Epidermal melanocyte (primary cell): ENCODE measurements around the gene TNFAIP2.
"Not testable (repeated sequence)": the region's sequence is repeated elsewhere in the genome, so short reads cannot be mapped to it uniquely, and the experiment has no call there.

Source experiments
- DNase-seq: peaks from one replicate; pipeline ENCODE4 v3.0.0; 2011; ENCODE audit warnings: low spot score; ENCODE audit not compliant: insufficient read length

TNFAIP2 gene

GRCh38 chr14:103107455-103107854 is 15.8 kb upstream of the TNFAIP2 start:
- no peak for DNase-seq

- no peak for DNase-seq
Observed at GRCh38 chr14:103107941-103108748, 15.1 kb upstream of the TNFAIP2 start.

GRCh38 chr14:103108749-103109207 is 14.5 kb upstream of the TNFAIP2 start:
- no peak for DNase-seq

- no peak for DNase-seq
Observed at GRCh38 chr14:103109535-103110441, 13.5 kb upstream of the TNFAIP2 start.

- DNase-seq, result no peak
Observed at GRCh38 chr14:103110681-103111231, 12.5 kb upstream of the TNFAIP2 start.

- no peak for DNase-seq
Observed at GRCh38 chr14:103111232-103111868, 11.9 kb upstream of the TNFAIP2 start.

- DNase-seq, result no peak
Observed at GRCh38 chr14:103112400-103113243, 10.6 kb upstream of the TNFAIP2 start.

- no peak for DNase-seq
Observed at GRCh38 chr14:103113303-103113702, 10.0 kb upstream of the TNFAIP2 start.

- no peak for DNase-seq
Observed at GRCh38 chr14:103113774-103114173, 9.5 kb upstream of the TNFAIP2 start.

GRCh38 chr14:103115086-103115679 is 8.1 kb upstream of the TNFAIP2 start:
- not testable (repeated sequence) for DNase-seq

- DNase-seq, result no peak
Observed at GRCh38 chr14:103115845-103116572, 7.3 kb upstream of the TNFAIP2 start.

GRCh38 chr14:103116636-103117035 is 6.6 kb upstream of the TNFAIP2 start:
- no peak for DNase-seq

GRCh38 chr14:103117499-103117898 is 5.8 kb upstream of the TNFAIP2 start:
- not testable (repeated sequence) for DNase-seq

GRCh38 chr14:103118018-103118662 is 5.1 kb upstream of the TNFAIP2 start:
- DNase-seq, result no peak

GRCh38 chr14:103118663-103119404 is 4.4 kb upstream of the TNFAIP2 start:
- DNase-seq, result no peak

GRCh38 chr14:103119527-103119926 is 3.7 kb upstream of the TNFAIP2 start:
- not testable (repeated sequence) for DNase-seq

- DNase-seq, result no peak
Observed at GRCh38 chr14:103121121-103121845, 2.0 kb upstream of the TNFAIP2 start.
